HG02642 (cell line): ENCODE measurements around the gene TCAF1.

Experiments
- ATAC-seq: cut with Tn5 transposase; IDR thresholded peaks from one replicate; pipeline ENCODE4 v1.9.1; 2021; ENCODE audit warnings: mild to moderate bottlenecking; ENCODE audit not compliant: unreplicated experiment, poor library complexity

TCAF1 gene

GRCh38 chr7:143906895-143907294 is 4.9 kb upstream of the TCAF1 start:
- ATAC-seq: no peak

- no peak for ATAC-seq
Observed at GRCh38 chr7:143906151-143906550, 4.2 kb upstream of the TCAF1 start.

- ATAC-seq: no peak
Observed at GRCh38 chr7:143905509-143905908, 3.5 kb upstream of the TCAF1 start.

GRCh38 chr7:143902332-143902899 is 440 bp upstream of the TCAF1 start:
- no peak for ATAC-seq

- ATAC-seq: no peak
Observed at GRCh38 chr7:143901332-143901667, 676 bp downstream of the TCAF1 start.

GRCh38 chr7:143900230-143900766 is 1.7 kb downstream of the TCAF1 start:
- ATAC-seq: no peak

GRCh38 chr7:143898810-143899209 is 3.2 kb downstream of the TCAF1 start:
- no peak for ATAC-seq

- no peak for ATAC-seq
Observed at GRCh38 chr7:143896667-143897066, 5.3 kb downstream of the TCAF1 start.

GRCh38 chr7:143892527-143893300 is 9.3 kb downstream of the TCAF1 start:
- ATAC-seq: peak; percentile 99

- no peak for ATAC-seq
Observed at GRCh38 chr7:143891457-143891856, 10.5 kb downstream of the TCAF1 start.

- no peak for ATAC-seq
Observed at GRCh38 chr7:143890558-143890957, 11.4 kb downstream of the TCAF1 start.

- no peak for ATAC-seq
Observed at GRCh38 chr7:143889068-143889467, 12.9 kb downstream of the TCAF1 start.

- no peak for ATAC-seq
Observed at GRCh38 chr7:143886826-143887477, 15.0 kb downstream of the TCAF1 start.

- peak; percentile 45 for ATAC-seq
Observed at GRCh38 chr7:143885951-143886350, 16.0 kb downstream of the TCAF1 start.

- peak; percentile 87 for ATAC-seq
Observed at GRCh38 chr7:143884969-143885559, 16.9 kb downstream of the TCAF1 start.

GRCh38 chr7:143884241-143884968 is 17.6 kb downstream of the TCAF1 start:
- ATAC-seq: no peak

- peak; percentile 34 for ATAC-seq
Observed at GRCh38 chr7:143882604-143883078, 19.3 kb downstream of the TCAF1 start.

GRCh38 chr7:143882020-143882603 is 19.9 kb downstream of the TCAF1 start:
- no peak for ATAC-seq

- no peak for ATAC-seq
Observed at GRCh38 chr7:143878884-143879283, 23.1 kb downstream of the TCAF1 start.

- ATAC-seq: no peak
Observed at GRCh38 chr7:143877098-143877497, 24.9 kb downstream of the TCAF1 start.
